SW480 (cell line): ENCODE data around the gene MAGOHB.
A peak's percentile ranks its signal among the peaks of the same experiment; 100 is the strongest.
"Not testable (repeated sequence)": the region's sequence is repeated elsewhere in the genome, so short reads cannot be mapped to it uniquely, and the experiment has no call there.

Experiments
- DNase-seq: peaks from one replicate; pipeline ENCODE4 v3.0.0-alpha.2; 2016; ENCODE audit warnings: low spot score

MAGOHB gene

DNA sequence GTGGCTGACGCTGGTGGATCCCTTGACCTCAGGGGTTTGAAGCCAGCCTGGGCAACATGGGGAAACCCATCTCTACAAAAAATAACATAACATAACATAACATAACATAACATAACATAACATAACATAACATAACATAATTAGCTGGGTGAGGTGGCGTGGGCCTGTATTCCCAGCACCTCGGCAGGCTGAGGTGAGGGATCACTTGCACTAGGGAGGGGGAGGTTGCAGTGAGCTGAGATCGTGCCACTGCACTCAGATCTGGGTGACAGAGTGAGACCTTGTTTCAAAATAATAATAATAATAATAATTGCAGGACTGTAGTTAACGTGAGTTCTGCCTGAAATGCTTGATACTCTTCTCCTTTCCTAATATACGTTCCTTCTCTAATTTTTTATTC lies 1.3 kb downstream of the MAGOHB start:
- no peak for DNase-seq

- DNase-seq: not testable (repeated sequence)
Measured at GRCh38 chr12:10611258-10611657, 2.2 kb downstream of the MAGOHB start.

DNA sequence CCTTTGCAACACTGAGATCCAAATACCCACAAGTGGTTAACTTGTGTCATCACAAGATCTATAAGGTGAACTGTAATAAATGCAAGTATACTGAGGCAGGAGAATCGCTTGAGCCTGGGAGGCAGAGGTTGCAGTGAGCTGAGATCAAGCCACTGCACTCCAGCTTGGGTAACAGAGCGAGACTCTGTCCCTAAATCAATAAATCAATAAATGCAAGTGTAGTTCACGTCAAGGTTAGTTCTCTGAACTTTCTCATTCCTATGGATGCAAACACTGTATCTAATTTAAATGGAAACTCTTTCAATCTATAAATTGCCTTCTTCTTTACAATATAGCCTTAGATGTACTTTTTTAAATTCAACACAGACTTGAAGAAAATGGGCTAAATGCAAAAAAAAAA lies 3.2 kb downstream of the MAGOHB start:
- DNase-seq: no peak

GRCh38 chr12:10607885-10608458 lies 5.4 kb downstream of the MAGOHB start:
- DNase-seq: peak; percentile 21

- no peak for DNase-seq
Measured at GRCh38 chr12:10601860-10602259, 11.5 kb downstream of the MAGOHB start.

DNA sequence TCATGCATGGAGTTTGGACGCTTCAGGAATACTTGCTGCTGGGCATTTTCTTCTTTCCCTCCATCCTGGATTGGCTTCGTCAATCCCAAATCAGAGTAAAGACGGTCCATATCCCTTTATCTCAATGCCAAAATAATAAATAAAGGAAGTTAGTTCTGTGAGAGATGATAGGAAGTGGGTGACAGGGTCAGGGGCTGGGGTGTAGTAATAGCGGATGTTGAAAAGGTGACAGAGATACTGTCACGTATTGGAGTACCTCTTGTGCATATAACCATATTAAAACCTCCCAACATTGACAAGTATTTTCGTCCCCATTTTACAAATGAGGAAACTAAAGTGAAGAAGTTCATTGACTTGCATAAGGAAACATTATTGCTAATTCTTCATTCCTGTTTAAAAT lies 12.4 kb downstream of the MAGOHB start:
- no peak for DNase-seq

DNA sequence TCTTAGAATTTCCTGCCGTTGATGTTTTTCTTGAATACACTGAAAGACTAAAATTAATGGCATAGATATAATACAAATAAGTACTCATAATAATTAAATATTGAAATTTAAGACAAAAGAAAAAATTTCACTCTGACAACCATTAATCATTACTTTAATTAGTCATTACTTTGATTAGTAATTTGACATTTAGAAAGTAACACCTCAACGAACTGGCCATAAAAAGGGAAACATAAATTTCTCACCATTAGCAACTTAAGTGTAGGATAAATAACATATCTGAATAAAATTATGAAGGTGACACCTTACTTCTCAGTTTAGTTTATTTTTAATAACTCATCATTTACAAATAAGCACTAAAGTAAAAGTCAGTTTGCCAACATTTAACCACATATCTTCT lies 17.5 kb downstream of the MAGOHB start:
- DNase-seq: no peak

DNA sequence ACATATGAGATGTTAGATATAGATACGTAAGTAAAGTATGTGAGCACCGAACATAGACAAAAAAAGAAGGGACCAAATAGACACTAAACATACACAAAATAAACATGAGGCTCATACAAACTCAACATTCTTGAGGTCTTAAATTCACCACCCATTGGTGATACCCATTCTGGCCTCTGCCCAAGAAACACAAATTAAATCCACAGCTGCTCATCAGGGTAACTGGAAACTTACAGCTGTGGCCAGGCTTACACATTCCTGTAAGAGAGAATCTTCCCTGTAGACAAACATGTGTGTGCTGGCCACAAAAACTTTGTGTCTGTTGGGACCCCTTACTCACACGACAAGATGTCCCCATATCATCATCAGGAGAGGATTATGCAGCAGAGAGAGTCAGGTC lies 22.4 kb downstream of the MAGOHB start:
- no peak for DNase-seq

GRCh38 chr12:10584415-10584814 lies 29.0 kb downstream of the MAGOHB start:
- DNase-seq: peak; percentile 20

DNA sequence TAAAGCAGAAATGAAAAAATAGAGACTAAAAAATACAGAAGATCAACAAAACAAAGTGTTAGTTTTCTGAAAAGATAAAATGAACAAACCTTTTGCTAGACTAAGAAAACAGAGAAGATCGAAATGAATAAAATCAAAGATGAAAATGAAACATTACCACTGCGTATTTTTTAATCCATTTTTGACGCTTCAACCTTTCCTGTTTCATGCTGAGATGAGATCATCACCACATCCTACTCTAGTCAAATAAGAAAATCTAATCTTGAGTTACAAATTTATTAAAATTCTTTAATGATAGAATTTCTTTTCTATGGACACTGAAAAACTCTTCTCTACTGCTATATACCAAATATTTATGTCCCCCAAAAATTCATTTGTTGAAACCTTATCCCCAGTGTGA lies 30.7 kb downstream of the MAGOHB start:
- DNase-seq: no peak

DNA sequence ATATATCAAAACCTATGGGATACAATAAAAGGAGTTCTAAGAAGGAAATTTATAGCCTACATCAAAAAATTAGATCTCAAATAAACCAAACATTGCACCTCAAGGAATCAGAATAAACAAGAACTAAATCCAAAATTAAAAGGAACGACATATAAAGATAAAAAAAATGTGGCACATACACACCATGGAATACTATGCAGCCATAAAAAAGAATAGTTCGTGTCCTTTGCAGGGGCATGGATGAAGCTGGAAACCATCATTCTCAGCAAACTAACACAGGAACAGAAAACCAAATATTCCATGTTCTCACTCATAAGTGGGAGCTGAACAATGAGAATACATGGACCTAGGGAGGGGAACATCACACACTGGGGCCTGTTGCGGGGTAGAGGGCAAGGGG lies 31.3 kb downstream of the MAGOHB start:
- not testable (repeated sequence) for DNase-seq

GRCh38 chr12:10574307-10574706 lies 39.1 kb downstream of the MAGOHB start:
- DNase-seq: no peak

DNA sequence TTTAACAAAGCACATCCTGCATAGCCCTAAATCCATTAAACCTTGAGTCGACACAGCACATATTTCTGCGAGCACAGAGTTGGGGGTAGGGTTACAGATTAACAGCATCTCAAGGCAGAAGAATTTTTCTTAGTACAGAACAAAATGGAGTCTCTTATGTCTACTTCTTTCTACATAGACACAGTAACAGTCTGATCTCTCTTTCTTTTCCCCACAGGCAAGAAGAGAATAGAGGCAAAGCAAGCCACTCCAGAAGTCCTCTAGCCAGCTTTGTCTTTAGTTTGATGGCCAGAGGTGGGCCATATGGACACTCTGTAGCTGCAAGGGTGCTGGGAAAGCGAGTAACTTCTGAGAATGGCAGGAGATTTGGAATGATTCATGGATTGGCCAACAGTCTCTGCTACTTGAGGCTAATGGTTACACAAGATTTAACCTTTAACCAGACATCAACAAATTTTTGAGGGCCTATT lies 41.4 kb downstream of the MAGOHB start:
- DNase-seq: not testable (repeated sequence)

GRCh38 chr12:10571141-10571540 lies 42.3 kb downstream of the MAGOHB start:
- DNase-seq: no peak

DNA sequence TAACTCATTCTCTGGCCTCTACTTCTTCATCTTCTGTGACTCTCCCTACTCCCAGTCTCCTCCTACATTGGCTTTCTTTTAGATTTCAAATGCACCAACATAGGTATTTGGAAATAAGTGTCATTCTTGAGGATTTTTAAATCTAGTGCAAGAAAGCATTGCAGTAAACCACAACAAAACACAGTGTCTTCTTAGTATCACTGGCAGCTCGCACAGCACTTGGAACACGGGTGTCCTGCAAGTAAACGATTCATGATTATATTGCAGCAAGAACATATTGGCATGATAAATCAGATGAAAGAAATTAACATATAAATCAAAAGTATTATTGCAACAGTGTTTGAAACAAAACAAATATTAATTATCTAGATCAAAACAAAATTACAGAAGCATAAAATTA lies 45.6 kb downstream of the MAGOHB start:
- DNase-seq: no peak

- no peak for DNase-seq
Measured at GRCh38 chr12:10563966-10564365, 49.4 kb downstream of the MAGOHB start.

GRCh38 chr12:10563002-10563401 lies 50.4 kb downstream of the MAGOHB start:
- no peak for DNase-seq

GRCh38 chr12:10562306-10562933 lies 51.0 kb downstream of the MAGOHB start:
- DNase-seq: peak; percentile 59

- no peak for DNase-seq
Measured at GRCh38 chr12:10559244-10559643, 54.2 kb downstream of the MAGOHB start.

DNA sequence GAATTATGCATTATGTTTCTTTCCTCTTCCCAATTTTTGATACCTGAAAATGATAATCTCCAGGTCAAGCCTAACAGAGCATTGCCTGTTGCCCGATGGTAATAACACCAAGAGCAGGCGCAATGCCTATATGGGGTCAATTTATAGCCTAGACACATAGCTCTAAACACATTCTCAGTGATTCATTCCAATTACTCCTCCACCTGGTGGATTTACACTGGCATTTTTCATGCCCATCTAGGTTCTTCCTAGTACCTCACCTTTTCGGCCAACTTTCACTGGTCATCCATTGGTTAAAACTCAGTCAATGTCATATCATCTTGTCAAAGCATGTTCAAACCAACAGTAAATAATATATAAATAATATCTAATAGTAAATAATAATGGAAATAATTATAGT lies 54.6 kb downstream of the MAGOHB start:
- DNase-seq: no peak

GRCh38 chr12:10558301-10558700 lies 55.1 kb downstream of the MAGOHB start:
- no peak for DNase-seq

GRCh38 chr12:10557766-10558165 lies 55.6 kb downstream of the MAGOHB start:
- no peak for DNase-seq

GRCh38 chr12:10557329-10557728 lies 56.1 kb downstream of the MAGOHB start:
- no peak for DNase-seq
